GM23338 (cell line): ENCODE results near the gene NPAS3. TPM values are rescaled to one million over a fixed set of nuclear protein-coding genes. Genes with fewer than 3 reads are reported as not detected.

Source experiments
- ATAC-seq: fragments of 200-7000 bp; cut with Tn5 transposase; 3 replicates; pipeline ENCODE4 v1.9.1; 2020
- DNase-seq: peaks from one replicate; pipeline ENCODE4 v3.0.0-alpha.2; 2015; ENCODE audit warnings: low spot score
- H2AFZ ChIP-seq: fragments of 200-600 bp; sonication (generic); 2 replicates; pipeline ENCODE4 v1.8.0; 2016; ENCODE audit warnings: antibody characterized with exemption, mild to moderate bottlenecking, moderate library complexity
- H3F3A ChIP-seq: fragments of 200-600 bp; sonication (generic); replicated peaks from 2 replicates; pipeline ENCODE4 v1.8.0; 2017; ENCODE audit warnings: antibody characterized with exemption, mixed run types, low read depth
- H3K27ac ChIP-seq: fragments of 200-600 bp; sonication (generic); 2 replicates; pipeline ENCODE4 v1.6.1; 2016; ENCODE audit warnings: low read depth
- H3K27me3 ChIP-seq: fragments of 200-600 bp; sonication (generic); 2 replicates; pipeline ENCODE4 v1.8.0; 2016; ENCODE audit warnings: mild to moderate bottlenecking, mixed run types, moderate library complexity; ENCODE audit not compliant: insufficient read depth
- H3K36me3 ChIP-seq: fragments of 200-600 bp; sonication (generic); 2 replicates; pipeline ENCODE4 v1.8.0; 2016; ENCODE audit warnings: mild to moderate bottlenecking; ENCODE audit not compliant: insufficient read depth
- H3K4me1 ChIP-seq: fragments of 200-600 bp; sonication (generic); 2 replicates; pipeline ENCODE4 v1.8.0; 2016; ENCODE audit warnings: mild to moderate bottlenecking, moderate library complexity; ENCODE audit not compliant: insufficient read depth
- H3K4me2 ChIP-seq: fragments of 200-600 bp; sonication (generic); 2 replicates; pipeline ENCODE4 v1.7.1; 2017; ENCODE audit warnings: mixed run types
- H3K4me3 ChIP-seq: fragments of 200-600 bp; sonication (generic); 2 replicates; pipeline ENCODE4 v1.6.1; 2016; ENCODE audit warnings: mixed run types
- H3K79me2 ChIP-seq: fragments of 200-600 bp; sonication (generic); replicated peaks from 2 replicates; pipeline ENCODE4 v1.8.0; 2017; ENCODE audit warnings: mild to moderate bottlenecking; ENCODE audit not compliant: insufficient read depth
- H3K9me2 ChIP-seq: fragments of 200-600 bp; sonication (generic); 2 replicates; pipeline ENCODE4 v1.8.0; 2017; ENCODE audit not compliant: insufficient read depth
- H4K20me1 ChIP-seq: fragments of 200-600 bp; sonication (generic); replicated peaks from 2 replicates; pipeline ENCODE4 v1.8.0; 2017; ENCODE audit warnings: mild to moderate bottlenecking; ENCODE audit not compliant: insufficient read depth
- H3K27ac Mint-ChIP-seq: 2 replicates; pipeline ENCODE4 v1.8.0; 2020; ENCODE audit warnings: inconsistent platforms, mild to moderate bottlenecking, moderate library complexity, mixed read lengths
- H3K27me3 Mint-ChIP-seq: 3 replicates; pipeline ENCODE4 v1.8.0; 2022; ENCODE audit warnings: low read depth, mild to moderate bottlenecking, moderate library complexity, mixed read lengths, inconsistent platforms; ENCODE audit not compliant: insufficient read depth, poor library complexity
- H3K36me3 Mint-ChIP-seq: 3 replicates; pipeline ENCODE4 v1.8.0; 2021; ENCODE audit warnings: low read depth, mild to moderate bottlenecking, inconsistent platforms, moderate library complexity, mixed read lengths
- H3K4me1 Mint-ChIP-seq: 3 replicates; pipeline ENCODE4 v1.8.0; 2020; ENCODE audit warnings: mild to moderate bottlenecking, inconsistent platforms, mixed read lengths
- H3K4me3 Mint-ChIP-seq: 3 replicates; pipeline ENCODE4 v1.8.0; 2021; ENCODE audit warnings: moderate library complexity, mild to moderate bottlenecking, inconsistent platforms, mixed read lengths
- H3K9me3 Mint-ChIP-seq: 3 replicates; pipeline ENCODE4 v1.8.0; 2020; ENCODE audit warnings: moderate library complexity, mild to moderate bottlenecking, inconsistent platforms, mixed read lengths
- CREB1 ChIP-seq: fragments of 250-450 bp; sonication (Bioruptor Pico); IDR thresholded peaks from 2 replicates; pipeline ENCODE4 v1.5.0; 2020; ENCODE audit warnings: low read depth, mild to moderate bottlenecking, moderate library complexity
- CTCF ChIP-seq, 2 experiments: fragments of 200-600 bp in 1 of 2; sonication (generic) in 1 of 2; conservative IDR thresholded peaks; 2 replicates each; pipeline versions ENCODE4 v1.5.1 to v1.6.1; 2016 to 2017; ENCODE audit warnings: antibody characterized with exemption in 2 of 2, low read depth in 2 of 2, mild to moderate bottlenecking in 2 of 2, moderate library complexity in 1 of 2
- EZH2 ChIP-seq: fragments of 200-600 bp; sonication (generic); IDR thresholded peaks from one replicate; pipeline ENCODE4 v1.8.0; 2017; ENCODE audit warnings: antibody characterized with exemption, mild to moderate bottlenecking, low read depth; ENCODE audit not compliant: unreplicated experiment
- JUNB ChIP-seq: IDR thresholded peaks from one replicate; pipeline ENCODE4 v1.6.1; 2016; ENCODE audit warnings: antibody characterized with exemption; ENCODE audit not compliant: unreplicated experiment
- ZNF114 ChIP-seq: fragments of 250-450 bp; sonication (Bioruptor Pico); IDR thresholded peaks from 2 replicates; pipeline ENCODE4 v1.5.0; 2020; ENCODE audit warnings: mild to moderate bottlenecking, moderate library complexity
- ZNF331 ChIP-seq: fragments of 250-450 bp; sonication (Bioruptor Pico); IDR thresholded peaks from 2 replicates; pipeline ENCODE4 v1.5.0; 2020; ENCODE audit warnings: low read depth, mild to moderate bottlenecking, moderate library complexity
- ZNF462 ChIP-seq: fragments of 250-450 bp; sonication (Bioruptor Pico); IDR thresholded peaks from 2 replicates; pipeline ENCODE4 v1.5.0; 2020; ENCODE audit warnings: mild to moderate bottlenecking, moderate library complexity
- polyA plus RNA-seq: library from polyadenylated mRNA; unstranded; fragments of >200 nt; fragmentation: Nextera tagmentation; extraction: Ambion mirVana; gene quantifications from 2 replicates; pipeline ENCODE4 v1.2.1, GENCODE V29; 2016
- total RNA-seq: library from RNA; depleted of rRNA; stranded (reverse); fragments of >200 nt; shearing (Covaris generic); gene quantifications from 2 replicates; pipeline ENCODE4 v1.2.3, GENCODE V29; 2014

Gene NPAS3
- total and polyA plus RNA-seq, 2 experiments from 2014 or later, result 0.17 to 0.19 TPM

- no peak for TF ChIP-seq ZNF462 (CRISPR knock-in tag)
Measured at GRCh38 chr14:33065634-33066033, 127.0 kb downstream of the NPAS3 start (continued).

GRCh38 chr14:33068040-33068439 is 129.4 kb downstream of the NPAS3 start:
- TF ChIP-seq ZNF331, result no peak
- TF ChIP-seq CTCF (conservative IDR thresholded peaks at IDR 0.05; ENCODE audit: low read depth in 2 of 2), result no peak
- no peak for TF ChIP-seq JUNB
- no peak for TF ChIP-seq ZNF462 (CRISPR knock-in tag)
- TF ChIP-seq EZH2, result no peak
- TF ChIP-seq CREB1 (CRISPR knock-in tag), result no peak
- no peak for TF ChIP-seq ZNF114 (CRISPR knock-in tag)
- Mint-ChIP-seq H3K36me3 (no peaks in the 10 kb centered on the region), H3K27ac (no peak overlapping the region), H3K4me3 (no peak overlapping the region), H3K9me3 (no peaks in the 10 kb centered on the region), H3K4me1 (no peaks in the 10 kb centered on the region), H3K27me3 (no peaks in the 10 kb centered on the region)
- Histone ChIP-seq H3K4me3 (no peak overlapping the region), H3K9me2 (peaks cover 7% of the 10 kb centered on the region; the same call in 1 of the 2 replicates), H3K4me2 (no peak overlapping the region), H2AFZ (no peak overlapping the region), H3K79me2 (no peaks in the 10 kb centered on the region), H3K4me1 (no peaks in the 10 kb centered on the region), H3K36me3 (no peaks in the 10 kb centered on the region), H3K27ac (no peak overlapping the region), H3F3A (no peaks in the 10 kb centered on the region), H3K27me3 (no peaks in the 10 kb centered on the region), H4K20me1 (no peaks in the 10 kb centered on the region)
- no peak for ATAC-seq
- no peak for DNase-seq
